ENCODE data around the gene IGF2BP3.
"Not testable (repeated sequence)": the region's sequence is repeated elsewhere in the genome, so short reads cannot be mapped to it uniquely, and the experiment has no call there.

IGF2BP3 gene

GRCh38 chr7:23336799-23337283, 133.4 kb downstream of the IGF2BP3 start:
- DNase-seq: no peak

GRCh38 chr7:23336086-23336485, 134.2 kb downstream of the IGF2BP3 start:
- DNase-seq: no peak

DNA sequence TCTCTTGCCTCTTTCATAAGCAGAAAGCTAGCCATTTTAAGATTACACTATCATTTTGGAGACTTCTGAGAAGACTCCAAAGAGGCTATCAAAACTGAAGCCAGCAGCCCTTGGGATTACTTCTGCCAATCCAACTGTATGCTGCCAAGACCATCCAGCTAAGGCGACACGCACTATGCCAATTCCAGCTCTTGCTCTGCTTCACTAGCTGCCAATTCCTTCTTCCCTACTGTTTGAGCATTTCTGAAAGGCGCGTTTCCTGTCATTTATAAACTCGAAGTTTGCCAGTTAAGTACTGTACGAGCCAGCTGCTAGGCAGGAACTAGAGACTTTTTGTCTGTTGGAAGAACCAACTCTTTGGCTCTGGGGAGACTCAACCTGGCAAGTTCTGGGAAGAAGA, 134.7 kb downstream of the IGF2BP3 start:
- no peak for DNase-seq

- DNase-seq: no peak
Measured at GRCh38 chr7:23335136-23335535, 135.2 kb downstream of the IGF2BP3 start.

- DNase-seq: no peak
Measured at GRCh38 chr7:23334482-23335056, 135.7 kb downstream of the IGF2BP3 start.

GRCh38 chr7:23333671-23334246, 136.5 kb downstream of the IGF2BP3 start:
- no peak for DNase-seq

DNA sequence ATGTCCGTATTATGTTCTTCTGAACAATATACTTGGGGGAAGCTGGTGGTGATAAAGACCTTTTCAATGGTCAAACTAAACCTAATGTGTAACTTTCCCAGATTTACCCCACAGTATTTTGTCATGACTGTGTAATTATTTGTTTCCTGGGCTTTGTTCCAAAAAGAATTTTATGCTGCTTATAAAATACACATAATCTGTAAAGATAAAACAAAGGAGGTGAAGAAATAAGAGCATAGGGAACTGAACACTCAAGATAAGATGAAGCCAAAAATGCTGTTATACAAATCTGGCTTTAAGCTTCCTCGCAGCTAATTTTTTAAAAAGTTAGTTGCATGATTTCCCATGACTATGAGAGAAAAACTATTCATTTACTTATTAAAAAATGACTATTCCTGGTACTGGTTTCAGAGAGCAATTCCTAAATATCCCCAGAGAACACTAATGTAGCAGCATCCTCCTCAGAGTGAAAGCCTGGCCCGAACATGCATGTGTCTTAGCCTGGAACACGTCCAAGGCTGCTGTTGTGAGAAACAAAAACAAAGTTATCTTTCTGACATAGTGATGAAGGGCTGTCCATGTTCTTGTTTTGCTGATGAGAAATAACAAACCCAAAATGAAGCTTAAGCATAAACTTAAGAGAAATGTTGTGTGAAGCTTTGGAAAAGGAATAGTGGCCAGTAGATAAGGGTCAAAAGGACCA, 137.2 kb downstream of the IGF2BP3 start:
- no peak for DNase-seq

DNA sequence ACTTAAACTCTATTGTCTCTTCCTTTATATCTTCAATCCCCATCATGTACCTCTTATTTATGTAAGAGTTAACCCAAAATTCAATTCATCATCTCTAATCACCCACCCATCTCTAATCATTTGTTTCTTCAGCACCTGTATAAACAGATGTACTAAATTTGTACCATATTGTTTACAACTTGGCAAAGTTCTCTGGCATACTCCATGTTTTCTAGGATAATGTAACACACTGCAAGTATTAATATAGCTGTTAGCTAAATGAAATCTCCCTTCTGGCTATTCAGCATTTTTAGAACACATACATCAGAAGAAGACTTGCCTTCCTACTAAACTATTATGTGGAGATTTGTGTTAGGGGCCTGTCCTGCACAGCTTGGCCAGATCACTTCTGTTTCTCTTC, 138.1 kb downstream of the IGF2BP3 start:
- no peak for DNase-seq

DNA sequence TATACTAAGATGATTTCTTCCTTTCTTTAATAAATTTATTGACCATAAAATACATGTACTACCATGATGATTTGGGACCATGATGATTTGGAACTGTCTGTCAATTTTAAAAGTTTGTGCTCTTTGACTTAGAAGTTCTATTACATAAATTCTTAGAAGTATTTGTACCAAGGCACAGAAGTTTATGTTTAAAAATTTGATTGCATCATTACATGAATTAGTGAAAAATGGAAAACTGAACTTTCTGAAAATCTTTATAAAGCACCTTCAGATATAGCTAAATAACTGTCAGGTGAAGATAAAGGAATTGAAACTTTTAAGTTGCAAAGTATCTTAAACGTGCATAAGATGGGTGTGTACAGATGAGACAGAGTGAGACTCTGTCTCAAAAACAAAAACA, 139.2 kb downstream of the IGF2BP3 start:
- no peak for DNase-seq

- no peak for DNase-seq
Measured at GRCh38 chr7:23315366-23315765, 154.9 kb downstream of the IGF2BP3 start.

DNA sequence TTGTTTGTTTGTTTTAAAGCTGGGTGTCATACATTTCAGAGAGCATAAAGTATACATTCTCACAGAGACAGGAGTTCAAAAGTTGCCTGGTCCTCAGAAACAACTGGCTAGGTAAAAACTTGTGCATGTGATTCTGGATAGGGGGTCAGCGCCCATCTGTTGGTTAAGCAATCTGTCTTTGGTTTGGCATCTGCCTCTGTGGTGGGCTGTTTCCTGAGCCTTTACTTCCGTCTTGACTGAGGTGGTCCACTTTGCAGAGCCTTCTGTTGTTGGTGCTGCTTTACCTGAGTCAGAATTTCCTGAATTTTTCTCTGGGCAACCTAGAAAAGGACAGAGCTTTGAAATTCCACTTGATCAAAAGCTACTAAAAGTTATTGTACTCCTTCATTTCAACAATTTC, 158.2 kb downstream of the IGF2BP3 start:
- not testable (repeated sequence) for DNase-seq

- DNase-seq: no peak
Measured at GRCh38 chr7:23308754-23309153, 161.5 kb downstream of the IGF2BP3 start.

GRCh38 chr7:23306936-23307521, 163.3 kb downstream of the IGF2BP3 start:
- no peak for DNase-seq

DNA sequence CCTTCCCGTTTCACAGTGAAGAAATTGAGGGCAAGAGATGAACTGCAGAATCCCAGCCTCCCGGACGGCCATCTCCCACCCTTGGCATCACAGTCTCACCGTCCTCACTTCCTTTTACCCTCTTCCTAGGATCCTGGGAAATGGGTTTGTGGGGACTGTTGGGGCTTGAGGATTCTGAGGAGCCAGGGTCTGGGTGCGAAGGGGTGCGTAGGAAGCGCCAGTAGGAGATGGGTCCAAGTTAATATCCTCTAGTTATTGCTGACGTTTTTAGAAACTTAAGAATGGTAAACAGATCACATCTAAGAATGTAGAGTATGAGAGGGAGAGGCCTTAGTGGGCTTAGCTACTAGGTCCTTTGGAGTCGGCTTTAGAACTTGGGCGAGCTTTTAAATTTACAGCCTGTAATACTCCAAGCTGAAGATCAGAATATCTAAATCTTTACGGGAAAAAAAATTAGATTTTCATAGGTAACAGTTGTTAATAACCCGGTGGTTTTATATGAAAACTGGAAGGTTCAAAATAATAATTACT, 170.5 kb downstream of the IGF2BP3 start:
- DNase-seq: no peak

DNA sequence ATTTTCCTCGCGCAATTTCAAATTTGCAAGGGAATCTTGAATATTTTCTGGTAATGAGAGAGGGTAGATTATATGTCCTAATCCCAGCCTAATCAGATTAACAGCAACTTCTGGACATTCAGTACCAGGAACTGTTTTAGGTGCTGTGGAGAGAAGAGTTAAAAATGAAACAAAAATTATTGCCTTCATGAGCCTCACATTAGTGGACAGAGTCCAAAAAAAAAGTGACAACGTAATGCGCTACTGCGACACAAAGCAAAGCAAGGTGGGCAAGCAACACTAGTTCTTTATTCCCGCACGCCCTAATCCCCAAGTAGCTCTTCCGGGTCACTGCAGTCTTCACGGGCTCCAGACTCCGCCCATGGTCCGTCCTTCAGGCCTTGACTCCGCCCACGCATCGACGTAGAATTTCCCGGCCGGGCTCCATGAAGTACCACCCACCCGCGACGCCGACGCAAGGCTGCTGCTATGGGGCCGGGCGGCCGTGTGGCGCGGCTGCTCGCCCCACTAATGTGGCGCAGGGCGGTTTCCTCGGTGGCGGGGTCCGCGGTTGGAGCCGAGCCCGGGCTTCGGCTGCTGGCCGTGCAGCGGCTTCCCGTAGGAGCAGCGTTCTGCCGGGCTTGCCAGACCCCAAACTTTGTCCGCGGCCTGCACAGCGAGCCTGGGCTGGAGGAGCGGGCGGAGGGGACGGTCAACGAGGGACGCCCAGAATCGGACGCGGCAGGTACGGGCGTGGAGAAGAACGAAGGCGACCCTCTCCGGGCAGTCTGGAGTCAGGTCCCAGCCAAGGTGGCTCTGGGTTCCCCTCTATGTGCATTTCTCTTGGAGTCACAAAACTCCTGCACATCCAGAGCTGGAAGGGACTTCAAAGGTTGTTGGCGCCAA, 171.2 kb downstream of the IGF2BP3 start, which contains the start of gene MALSU1:
MALSU1 (plus strand) TSS at position 455 of the 885 bp plus-strand sequence; CDS start at position 469, 14 bp downstream.
- peak; percentile 98 for DNase-seq

GRCh38 chr7:23298141-23298881, 172.0 kb downstream of the IGF2BP3 start:
- no peak for DNase-seq

GRCh38 chr7:23295401-23295697, 174.9 kb downstream of the IGF2BP3 start:
- DNase-seq: no peak

DNA sequence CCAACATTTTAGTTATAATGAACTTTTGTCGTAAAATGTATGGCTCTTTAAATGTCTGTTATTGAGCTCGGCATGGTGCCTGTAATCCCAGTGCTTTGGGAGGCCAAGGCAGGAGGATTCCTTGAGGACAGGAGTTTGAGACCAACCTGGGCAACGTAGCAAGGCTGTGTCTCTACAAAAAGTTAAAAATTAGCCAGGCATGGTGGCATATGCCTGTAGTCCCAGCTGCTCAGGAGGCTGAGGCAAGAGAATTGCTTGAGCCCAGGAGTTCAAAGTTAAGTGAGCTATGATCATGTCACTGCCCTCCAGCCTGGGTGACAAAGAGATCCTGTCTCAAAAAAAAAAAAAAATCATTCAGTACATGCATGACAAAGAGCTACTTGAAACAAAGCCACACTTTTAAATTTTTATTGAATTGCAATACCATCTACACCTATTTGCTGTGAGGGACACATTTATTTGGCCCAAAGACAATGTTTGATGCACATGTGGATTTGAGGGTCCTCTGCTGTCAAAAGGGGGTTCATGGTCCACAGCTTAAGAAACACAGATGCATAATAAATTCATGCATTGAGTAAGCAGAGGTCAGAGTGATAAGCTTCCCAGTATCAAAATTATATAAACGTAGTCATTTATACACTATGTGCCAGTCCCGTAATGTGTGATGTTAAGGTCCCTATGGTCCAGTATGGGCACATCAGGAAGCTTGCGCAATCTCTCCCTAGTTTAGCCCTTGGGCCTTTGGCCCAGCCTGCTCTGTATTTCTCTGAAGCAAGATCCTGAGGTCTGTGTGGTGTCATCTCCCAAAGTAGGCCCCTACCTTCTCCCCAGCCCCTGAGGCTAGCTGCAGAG, 175.5 kb downstream of the IGF2BP3 start:
- DNase-seq: no peak

GRCh38 chr7:23293500-23294073, 176.7 kb downstream of the IGF2BP3 start:
- DNase-seq: no peak

GRCh38 chr7:23292623-23293022, 177.7 kb downstream of the IGF2BP3 start:
- DNase-seq: no peak

All from stimulated activated CD4-positive, alpha-beta T cell treated with anti-CD3 and anti-CD28 coated beads, Interleukin-1b, Interleukin-23, amount 100 ng/mL, for 48 hours (primary cell).